ENCODE measurements around the gene ADPRHL1.
"Not testable (repeated sequence)": the region's sequence is repeated elsewhere in the genome, so short reads cannot be mapped to it uniquely, and the experiment has no call there.

ADPRHL1 gene

GRCh38 chr13:113400621-113401451 lies 52.5 kb downstream of the ADPRHL1 start:
- DNase-seq: no peak

DNA sequence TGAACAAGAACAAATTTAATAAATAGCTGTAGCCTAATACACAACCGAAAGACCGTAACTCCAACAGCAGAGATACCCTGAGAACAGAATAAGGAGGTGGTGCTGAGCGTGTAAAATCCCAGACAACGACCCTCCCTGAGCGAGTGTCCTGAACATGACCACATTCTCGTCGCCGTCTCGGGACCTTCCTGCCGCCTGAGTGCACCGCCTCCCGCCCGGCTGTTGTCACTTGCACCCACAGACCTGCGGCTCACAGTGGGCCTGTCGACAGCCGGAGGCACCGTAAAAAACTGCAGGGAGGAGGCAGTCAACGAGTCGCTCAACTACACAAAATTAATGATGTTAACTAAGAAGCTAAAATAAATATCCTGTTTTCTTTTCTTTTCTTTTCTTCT lies 53.5 kb downstream of the ADPRHL1 start:
- no peak for DNase-seq

- no peak for DNase-seq
These were observed 54.1 kb downstream of the ADPRHL1 start for GRCh38 chr13:113398963-113399754.

- no peak for DNase-seq
These were observed 55.5 kb downstream of the ADPRHL1 start for GRCh38 chr13:113397608-113398425.

DNA sequence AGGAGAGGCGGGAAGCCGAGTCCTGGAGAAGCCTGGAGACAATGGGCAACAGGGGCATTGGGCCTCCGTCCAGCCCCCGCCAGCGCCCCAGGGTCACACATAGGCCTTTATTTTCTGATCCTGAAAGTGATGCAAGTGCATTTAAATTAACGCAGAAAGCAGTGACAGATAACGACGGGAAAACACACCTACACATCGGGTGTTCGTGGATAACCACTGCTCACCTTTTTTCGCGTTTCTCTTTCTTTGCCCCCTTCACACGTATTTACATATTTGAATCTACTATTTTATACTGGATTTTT lies 59.0 kb downstream of the ADPRHL1 start:
- no peak for DNase-seq

GRCh38 chr13:113393563-113394338 lies 59.5 kb downstream of the ADPRHL1 start:
- peak; percentile 76 for DNase-seq

DNA sequence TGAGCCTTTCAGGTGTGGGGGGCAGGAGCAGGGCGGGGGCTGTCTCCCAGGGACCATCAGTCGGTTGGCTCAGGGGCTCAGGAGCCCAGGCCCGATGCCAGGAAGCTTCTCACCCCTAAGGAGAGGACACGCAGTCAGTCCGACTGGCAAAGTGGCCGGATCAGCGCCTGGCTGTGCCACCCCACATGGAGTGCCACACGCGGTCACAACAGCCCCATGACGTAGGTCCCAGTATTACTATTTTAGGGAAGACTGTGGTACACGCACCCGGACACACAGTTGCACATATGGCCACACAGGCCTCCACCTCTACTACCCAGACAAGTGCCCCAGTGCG lies 60.1 kb downstream of the ADPRHL1 start:
- DNase-seq: no peak

- no peak for DNase-seq
These were observed 62.3 kb downstream of the ADPRHL1 start for GRCh38 chr13:113390874-113391497.

- DNase-seq: not testable (repeated sequence)
These were observed 63.7 kb downstream of the ADPRHL1 start for GRCh38 chr13:113389586-113389985.

DNA sequence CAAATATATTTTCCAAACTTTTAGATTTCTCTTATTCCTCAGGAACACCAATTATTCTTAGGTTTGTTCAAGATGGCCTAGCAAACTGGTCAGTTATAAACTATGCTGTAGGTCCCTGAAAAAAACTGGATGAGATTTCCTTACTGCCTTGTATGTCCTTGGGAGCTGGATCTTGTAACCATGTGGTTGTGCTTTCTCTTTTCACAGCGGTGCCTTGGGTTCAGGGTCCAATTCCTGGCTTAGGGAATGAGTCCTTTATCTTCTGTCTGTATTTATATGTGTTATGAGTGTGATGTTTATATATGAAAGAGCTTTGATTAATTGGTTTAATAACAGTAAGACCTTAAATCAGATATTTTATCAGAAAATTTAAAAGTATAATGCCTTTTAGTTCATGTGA lies 65.9 kb downstream of the ADPRHL1 start:
- DNase-seq: no peak

DNA sequence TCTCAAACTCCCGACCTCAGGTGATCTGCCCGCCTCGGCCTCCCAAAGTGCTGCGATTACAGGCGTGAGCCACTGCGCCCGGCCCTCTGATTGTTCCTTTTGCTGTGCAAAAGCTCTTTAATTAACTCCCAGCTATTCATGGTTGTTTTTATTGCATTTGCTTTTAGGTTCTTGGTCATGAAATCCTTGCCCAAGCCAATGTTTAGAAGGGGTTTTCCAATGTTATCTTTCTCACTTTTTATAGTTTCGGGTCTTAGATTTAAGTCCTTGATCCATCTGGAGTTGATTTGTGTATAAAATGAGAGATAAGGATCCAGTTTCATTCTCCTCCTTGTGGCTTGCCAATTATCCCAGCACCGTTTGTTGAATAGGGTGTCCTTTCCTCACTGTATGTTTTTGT lies 70.2 kb downstream of the ADPRHL1 start:
- no peak for DNase-seq

DNA sequence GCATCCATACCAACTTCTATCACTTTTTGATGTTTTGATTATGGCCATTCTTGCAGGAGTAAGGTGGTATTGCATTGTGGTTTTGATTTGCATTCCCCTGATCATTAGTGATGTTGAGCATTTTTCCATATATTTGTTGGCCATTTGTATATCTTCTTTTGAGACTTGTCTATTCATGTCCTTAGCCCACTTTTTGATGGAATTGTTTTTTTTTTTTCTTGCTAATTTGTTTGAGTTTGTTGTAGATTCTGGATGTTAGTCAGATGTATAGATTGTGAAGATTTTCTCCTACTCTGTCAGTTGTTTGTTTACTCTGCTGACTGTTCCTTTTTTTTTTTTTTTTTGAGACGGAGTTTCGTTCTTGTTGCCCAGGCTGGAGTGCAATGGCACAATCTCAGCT lies 70.7 kb downstream of the ADPRHL1 start:
- DNase-seq: not testable (repeated sequence)

DNA sequence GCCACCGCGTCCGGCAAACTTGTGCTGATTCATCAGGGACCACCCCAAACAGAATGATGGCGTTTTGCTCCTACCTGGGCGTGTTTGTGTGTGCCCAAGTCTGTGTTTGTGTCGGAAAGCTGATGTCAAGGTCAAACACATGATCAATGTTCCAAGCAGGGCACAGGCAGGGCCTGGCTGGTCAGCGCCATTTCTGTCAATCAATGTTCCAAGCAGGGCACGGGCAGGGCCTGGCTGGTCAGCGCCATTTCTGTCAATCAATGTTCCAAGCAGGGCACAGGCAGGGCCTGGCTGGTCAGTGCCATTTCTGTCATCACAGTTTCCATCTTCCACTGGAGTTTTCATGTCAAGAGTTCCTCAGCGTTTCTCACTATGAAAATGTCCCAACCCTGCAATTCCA lies 74.5 kb downstream of the ADPRHL1 start:
- DNase-seq: no peak

DNA sequence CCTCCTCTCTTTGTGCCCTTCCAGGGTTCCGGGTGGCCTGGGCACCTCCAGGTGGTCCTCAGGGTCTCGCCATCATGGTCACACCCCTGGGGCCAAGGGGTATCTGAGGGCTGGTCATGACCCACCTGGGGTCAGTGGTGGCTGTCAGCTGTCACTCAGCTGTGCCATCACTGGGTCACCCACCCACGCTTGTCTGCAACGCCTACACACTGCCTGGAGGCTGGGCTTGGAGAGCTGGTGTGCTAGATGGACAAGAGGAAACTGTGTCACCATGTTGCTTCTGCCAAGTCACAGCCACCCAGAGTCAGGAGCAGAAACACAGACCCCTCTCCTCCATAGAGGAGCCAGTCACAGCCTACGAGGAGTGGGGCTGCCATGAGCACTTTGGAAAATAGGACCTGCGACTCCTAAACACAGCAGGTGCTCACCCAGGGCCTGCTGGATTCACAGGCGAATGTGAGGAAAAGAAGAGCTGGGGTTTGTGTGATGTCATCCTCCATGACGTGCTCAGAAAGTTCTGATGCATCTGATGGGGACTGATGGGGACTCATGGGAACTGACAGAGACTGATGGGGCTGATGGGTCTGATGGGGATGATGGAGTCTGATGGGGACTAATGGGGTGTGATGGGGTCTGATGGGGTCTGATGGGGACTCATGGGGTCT lies 78.6 kb downstream of the ADPRHL1 start:
- DNase-seq: no peak

DNA sequence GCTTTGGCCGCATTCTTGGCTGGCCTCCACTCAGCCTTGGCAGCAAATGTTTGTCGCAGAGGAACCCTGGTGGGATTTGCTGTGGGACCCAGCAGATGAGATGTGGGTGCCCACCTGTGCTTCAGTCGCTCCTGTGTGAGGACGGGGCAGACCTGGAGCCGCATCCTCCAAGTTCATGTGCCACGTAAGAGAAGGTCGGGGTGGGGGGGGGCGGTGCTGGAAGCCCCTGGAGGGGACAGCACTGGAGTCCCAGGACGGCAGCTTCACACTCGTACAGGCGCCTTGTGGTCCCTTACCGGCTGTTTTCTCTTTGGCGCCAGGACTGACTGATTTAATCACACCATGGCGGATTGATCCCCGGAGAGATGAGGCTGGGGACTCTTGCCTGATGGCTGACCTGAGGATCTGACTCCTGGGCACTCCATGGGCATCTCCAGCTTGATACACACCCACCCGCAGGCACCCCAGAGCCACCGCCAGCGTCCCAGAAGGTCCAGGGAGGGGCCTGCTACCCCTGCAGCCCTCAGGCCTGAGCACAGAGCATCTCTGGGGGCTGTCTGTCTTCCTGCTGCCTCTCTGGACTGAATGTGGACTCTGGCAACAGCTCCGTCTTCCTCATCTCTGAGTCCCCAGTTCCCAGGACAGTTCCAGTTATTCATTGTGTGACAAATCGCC lies 79.3 kb downstream of the ADPRHL1 start:
- no peak for DNase-seq

DNA sequence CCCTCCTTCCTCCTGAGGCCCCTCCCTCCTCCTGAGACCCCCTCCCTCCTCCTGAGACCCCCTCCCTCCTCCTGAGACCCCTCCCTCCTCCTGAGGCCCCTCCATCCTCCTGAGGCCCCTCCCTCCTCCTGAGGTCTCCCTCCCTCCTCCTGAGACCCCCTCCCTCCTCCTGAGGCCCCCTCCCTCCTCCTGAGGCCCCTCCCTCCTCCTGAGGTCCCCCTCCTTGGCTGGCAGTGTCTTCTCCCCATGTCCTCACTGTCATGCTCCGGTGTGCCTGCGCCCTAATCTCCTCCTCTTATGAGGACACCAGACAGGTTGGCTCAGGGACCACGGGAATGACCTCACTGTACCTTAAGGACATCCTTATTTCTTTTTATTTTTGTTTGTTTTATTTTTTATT lies 81.6 kb downstream of the ADPRHL1 start:
- not testable (repeated sequence) for DNase-seq

GRCh38 chr13:113371061-113371460 lies 82.2 kb downstream of the ADPRHL1 start:
- DNase-seq: no peak

- DNase-seq: no peak
These were observed 83.4 kb downstream of the ADPRHL1 start for GRCh38 chr13:113369881-113370280.

GRCh38 chr13:113369189-113369588 lies 84.1 kb downstream of the ADPRHL1 start:
- no peak for DNase-seq

GRCh38 chr13:113368353-113368752 lies 84.9 kb downstream of the ADPRHL1 start:
- DNase-seq: not testable (repeated sequence)

DNA sequence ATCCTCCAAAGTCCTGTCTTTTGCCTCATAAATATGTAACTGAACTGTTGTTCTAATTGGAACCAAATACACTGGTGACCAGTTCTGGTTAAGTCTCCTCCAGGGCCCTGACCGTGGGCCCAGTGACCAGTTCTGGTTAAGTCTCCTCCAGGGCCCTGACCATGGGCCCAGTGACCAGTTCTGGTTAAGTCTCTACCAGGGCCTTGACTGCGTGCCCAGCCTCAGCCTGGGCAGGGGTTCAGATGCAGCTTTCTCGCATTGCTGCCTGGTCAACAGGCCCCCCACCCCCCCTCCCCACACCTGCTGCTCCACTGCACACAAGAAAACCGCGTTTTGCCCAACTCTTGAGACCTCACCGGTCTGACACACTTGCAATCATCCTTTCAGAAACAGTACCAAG lies 85.5 kb downstream of the ADPRHL1 start:
- no peak for DNase-seq
